ENCODE results near the gene DGKA.
"Not testable (repeated sequence)": the region's sequence is repeated elsewhere in the genome, so short reads cannot be mapped to it uniquely, and the experiment has no call there.

The DGKA gene

GRCh38 chr12:55999999-56000540, 69.1 kb downstream of the DGKA start:
- DNase-seq: not testable (repeated sequence)

- no peak for DNase-seq
Observed at GRCh38 chr12:56001487-56002100, 70.6 kb downstream of the DGKA start.

- DNase-seq: not testable (repeated sequence)
Observed at GRCh38 chr12:56003376-56003775, 72.4 kb downstream of the DGKA start.

Data from NCI-H446 (cell line).